Stimulated activated naive CD4-positive, alpha-beta T cell treated with Interleukin-2 at 50 U/mL for 16 hours (primary cell): ENCODE results near the gene CASQ2.

Experiments used
- DNase-seq: peaks from one replicate; lab custom pipeline; 2025; lab: John Stamatoyannopoulos, UW

CASQ2 gene

DNA sequence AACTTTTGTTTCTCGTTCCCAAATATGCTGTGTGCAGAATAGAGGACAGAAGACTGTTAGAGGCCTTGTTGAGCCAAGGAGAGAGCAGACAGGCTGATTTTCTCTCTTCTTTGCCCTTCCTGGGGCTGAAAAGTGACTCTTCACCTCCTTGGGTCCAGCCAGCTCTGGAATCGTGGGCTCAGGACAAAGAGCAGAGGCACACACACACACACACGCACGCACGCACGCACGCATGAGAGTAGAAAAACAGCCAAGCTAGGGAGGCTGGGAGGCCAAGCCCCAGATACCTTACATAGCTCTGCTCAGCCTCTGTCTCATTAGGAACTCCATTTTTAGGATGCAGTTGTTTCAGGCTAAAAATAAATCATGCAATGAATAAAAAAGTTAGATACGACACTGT is at the start of gene CASQ2:
TSS of gene CASQ2 (minus strand) at position 166 of the 400 bp plus-strand sequence. CDS start 173 bp downstream, outside the sequence.
- no peak for DNase-seq

- DNase-seq: no peak
Measured at GRCh38 chr1:115815694-115816093, 47.2 kb upstream of the CASQ2 start.

DNA sequence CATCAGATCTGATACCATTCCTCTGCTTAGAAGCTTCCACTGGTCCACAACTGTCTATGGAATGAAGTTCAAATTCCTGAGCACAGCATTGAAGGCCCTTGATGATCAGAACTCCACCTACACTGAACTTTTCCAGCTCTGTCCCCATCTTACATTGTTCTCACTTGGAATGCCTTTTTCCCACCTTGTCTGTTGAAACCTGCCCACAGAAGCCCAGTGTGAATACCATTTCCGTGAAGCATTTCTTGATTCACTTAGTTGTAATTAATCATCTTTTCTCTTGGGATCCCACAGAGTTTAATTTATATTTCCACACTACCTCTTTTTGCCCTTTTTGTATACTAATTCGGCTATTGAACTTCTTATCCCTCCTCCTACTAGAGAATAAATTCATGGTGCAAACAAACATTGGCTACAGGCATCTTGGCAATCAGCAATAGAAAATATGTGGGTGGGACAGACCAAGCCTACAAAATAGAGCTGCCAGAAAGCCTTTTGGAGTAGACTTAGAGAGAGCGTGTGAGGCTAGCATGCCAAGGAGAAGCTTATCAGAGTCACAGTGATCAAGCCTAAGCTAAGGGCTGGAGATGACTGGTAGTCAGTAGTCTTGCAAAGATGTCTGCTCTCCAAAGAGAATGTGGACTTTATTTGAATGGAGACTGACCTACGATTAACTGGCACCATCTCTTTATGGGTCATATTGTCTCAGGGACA is 46.3 kb upstream of the CASQ2 start:
- no peak for DNase-seq

DNA sequence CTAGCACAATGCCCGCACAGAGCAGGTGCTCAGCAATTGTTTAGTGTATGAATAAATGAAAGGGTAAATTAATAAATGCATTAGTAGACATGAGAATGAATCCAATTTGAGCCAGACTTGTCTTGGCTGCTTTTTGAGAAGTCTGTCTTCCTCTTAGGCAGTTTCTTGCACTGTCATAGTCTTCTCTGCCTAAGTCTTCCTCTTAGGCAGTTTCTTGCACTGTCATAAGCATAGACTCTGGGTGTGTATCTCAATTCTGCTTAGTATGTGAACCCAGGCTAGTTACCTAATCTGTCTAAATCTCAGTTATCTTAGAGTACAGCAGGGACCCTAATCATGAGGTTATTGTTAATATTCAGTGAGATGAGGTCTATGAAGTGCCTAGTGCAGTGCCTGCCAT is 45.2 kb upstream of the CASQ2 start:
- no peak for DNase-seq

- DNase-seq: no peak
Measured at GRCh38 chr1:115811140-115811828, 42.8 kb upstream of the CASQ2 start.

DNA sequence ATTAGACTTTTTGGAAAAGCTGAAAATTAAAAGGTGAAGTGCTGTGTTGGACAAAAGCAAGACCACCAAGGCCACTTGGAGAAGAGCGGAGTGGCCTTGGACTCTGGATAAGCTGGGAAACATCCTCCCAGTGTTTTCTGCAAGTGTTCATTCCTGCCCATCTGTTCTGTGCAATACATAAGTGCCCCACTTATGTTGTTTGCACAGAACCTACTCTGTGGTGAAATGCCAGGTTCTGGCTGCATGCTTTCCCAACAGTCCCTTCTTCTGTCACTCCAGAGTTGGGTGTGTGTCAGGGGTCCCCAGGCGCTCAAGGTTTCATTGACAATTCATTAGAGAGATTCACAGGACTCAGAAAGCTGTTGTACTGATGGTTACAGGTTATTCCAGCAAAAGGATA is 42.1 kb upstream of the CASQ2 start:
- no peak for DNase-seq

- DNase-seq: no peak
Measured at GRCh38 chr1:115809847-115810246, 41.3 kb upstream of the CASQ2 start.

DNA sequence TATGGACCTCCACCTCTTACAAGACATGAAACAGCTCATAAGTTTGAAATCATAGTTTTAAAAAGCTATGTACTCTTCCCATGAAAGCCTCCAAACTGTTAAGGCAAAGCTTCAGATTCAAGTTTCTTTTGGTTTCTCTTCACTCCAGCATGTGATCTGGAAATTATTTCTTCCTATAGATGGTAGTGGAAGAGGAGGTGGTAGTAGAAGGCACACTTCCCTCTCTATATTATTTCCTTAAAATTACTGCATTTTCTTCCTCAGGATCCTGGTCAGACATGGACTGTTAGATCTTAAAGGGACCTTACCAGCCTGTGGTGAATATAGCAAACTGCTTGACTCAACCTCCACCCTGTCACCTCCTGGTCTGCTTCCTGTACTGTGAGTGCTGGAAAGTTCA is 40.6 kb upstream of the CASQ2 start:
- DNase-seq: no peak

DNA sequence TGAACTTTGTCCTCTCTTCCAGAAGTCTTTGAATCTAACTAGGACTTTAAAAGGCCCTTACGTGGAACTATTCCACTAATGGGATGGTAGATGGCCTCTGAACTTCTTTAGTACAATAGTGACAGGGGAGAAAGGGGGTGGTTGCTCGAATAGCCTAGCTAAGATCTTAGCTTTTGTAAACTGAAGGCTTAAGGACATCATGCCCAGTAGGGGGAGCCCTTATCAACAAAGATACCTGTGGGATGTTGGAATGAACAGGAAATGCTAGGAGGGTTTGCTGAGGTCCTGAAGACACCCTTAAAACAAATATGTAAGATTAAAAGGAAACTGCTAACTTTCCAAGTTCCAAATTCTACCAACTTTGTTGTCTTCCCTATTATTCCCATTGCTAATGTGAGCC is 39.2 kb upstream of the CASQ2 start:
- DNase-seq: no peak

- DNase-seq: no peak
Measured at GRCh38 chr1:115805597-115805996, 37.1 kb upstream of the CASQ2 start.

GRCh38 chr1:115802416-115802815 is 33.9 kb upstream of the CASQ2 start:
- no peak for DNase-seq

DNA sequence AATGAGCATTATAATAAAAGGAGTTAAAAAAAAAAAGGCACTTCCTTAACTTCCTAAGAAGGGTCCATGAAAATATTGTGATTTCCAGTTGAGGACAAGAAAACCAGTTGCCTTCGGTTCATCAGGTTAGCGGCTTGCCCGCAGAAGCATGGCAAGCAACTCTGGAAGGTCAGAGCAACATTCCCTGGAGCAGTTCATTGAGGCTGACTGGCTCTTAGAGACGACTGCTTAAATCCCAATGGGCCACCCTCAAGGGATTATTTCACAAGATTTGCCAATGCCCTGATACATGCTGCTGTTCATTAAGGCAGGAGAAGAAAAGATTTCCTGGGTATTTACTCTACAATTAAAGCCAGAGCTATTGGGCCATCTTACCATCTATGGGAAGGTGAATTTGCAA is 29.0 kb upstream of the CASQ2 start:
- no peak for DNase-seq

DNA sequence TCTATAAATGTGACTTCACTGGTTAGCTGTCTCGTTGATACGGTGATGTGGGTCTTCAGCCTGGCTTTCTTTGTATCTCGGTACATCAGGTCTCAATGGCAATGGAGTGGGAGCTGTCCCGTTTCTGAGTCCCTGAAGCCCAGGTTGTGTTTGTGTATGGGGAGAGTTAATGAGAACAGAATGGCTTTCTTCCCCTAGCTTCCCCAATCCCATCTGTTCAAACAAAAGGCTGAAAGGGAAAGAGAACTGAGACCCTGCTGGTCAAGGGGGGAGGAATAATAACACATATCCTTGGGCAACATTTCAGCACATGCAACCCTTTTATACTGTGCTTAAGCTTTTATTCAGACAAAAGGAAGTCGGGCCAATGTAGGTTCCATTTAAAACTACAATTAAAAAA is 28.4 kb upstream of the CASQ2 start:
- no peak for DNase-seq

DNA sequence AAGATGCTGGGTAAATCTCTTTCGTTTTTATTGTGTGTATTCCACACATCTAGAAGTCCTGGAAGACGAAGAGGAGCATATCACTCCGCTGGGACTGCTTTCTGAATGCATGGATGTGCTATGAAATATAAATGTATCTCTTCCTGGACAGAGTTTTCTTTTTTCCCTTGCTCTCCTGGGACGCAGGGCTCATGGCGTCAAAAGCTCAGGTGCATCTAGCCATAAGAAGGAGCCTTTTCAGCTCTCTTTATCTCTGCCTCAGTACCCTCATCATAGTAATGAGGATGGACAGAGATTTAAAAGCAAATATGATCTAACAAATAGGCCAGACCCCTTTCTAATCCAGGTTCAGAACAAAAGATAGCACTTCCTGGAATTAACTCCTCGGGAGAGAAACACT is 27.5 kb upstream of the CASQ2 start:
- no peak for DNase-seq

DNA sequence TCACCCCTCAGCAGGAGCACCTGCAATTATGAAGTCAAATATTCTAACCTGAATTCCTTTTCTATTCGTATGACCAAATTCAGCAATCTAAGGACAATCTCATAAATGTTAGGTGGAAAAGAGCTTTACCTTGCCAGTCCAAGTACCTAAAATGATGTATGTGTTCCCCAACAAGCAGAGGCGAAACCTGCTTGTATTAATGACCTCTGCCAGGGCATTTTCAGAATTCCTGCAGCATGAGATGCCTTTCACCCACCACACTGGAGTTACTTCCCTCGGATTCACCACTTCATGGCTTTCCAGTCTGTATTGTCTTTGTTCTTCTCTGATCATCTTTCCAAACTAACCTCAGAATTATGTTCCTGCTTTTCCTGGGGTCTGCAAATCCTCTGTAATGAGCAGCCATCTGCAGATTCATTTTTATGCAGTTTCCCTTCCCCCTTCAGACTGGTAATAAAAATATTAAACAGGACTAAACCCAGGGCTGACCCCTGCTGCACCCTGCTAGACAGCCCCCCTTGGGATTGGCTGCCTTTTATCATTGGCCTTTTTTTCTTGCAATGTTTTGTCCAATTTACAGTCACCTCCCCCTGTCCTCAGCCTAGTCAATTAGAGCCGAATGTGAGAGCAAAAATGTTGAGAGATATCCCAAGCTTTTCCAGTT is 26.6 kb upstream of the CASQ2 start:
- no peak for DNase-seq

- no peak for DNase-seq
Measured at GRCh38 chr1:115793162-115793561, 24.6 kb upstream of the CASQ2 start.

- DNase-seq: no peak
Measured at GRCh38 chr1:115791816-115792215, 23.3 kb upstream of the CASQ2 start.

DNA sequence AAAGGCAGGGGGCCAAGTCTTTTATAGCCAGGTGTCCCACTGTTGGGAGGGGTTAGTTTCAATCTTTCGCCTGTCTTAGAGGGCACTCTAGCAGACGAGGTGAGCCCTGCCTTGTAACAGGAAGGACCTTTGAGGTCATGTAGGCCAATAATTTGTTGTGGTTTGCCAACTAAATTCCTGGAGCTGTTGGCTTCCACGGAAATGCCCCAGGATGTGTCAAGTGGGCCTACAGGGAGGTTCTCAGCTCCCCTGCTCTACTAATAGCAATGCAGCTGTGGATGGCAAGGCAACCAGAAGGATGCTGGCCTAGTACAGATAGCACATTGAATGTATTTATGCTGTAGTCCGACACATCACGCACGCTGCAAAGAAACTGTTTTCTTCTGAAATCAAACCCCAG is 22.3 kb upstream of the CASQ2 start:
- no peak for DNase-seq

DNA sequence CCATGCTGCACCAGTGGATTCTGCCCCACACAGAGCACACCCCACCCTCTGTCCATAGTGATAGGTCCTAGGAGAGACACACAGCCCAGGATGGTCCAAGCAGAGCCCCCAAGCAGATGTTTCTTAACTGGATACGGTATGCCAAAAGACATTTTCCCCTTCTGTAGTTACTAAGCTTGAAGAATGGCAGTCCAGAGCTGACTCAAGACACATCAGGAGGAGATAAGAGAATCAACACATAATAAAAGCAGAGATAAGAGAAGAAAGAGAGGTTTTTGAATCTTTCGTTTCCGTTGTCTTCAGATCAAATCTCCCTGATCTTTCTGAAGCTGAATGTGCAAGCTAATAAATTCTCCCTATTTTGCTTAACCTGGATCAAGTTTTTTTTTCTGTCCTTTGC is 21.8 kb upstream of the CASQ2 start:
- DNase-seq: no peak

DNA sequence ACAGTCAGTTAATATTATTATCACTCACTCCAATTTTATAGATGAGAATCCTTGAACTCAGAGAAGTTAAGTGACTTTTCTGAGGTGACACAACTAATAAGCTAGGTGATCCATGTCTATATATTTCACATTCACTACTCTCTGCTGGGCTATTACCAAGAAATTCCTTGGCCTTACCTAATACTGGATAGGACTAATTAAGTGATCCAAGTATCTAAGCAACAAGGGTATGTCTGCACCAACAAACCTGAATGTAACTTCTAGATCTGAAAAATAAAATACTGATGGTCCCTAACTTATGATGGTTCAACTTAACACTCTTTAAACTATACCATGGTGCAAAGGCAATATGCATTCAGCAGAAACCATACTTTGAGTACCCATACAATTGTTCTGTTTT is 14.8 kb upstream of the CASQ2 start:
- no peak for DNase-seq

DNA sequence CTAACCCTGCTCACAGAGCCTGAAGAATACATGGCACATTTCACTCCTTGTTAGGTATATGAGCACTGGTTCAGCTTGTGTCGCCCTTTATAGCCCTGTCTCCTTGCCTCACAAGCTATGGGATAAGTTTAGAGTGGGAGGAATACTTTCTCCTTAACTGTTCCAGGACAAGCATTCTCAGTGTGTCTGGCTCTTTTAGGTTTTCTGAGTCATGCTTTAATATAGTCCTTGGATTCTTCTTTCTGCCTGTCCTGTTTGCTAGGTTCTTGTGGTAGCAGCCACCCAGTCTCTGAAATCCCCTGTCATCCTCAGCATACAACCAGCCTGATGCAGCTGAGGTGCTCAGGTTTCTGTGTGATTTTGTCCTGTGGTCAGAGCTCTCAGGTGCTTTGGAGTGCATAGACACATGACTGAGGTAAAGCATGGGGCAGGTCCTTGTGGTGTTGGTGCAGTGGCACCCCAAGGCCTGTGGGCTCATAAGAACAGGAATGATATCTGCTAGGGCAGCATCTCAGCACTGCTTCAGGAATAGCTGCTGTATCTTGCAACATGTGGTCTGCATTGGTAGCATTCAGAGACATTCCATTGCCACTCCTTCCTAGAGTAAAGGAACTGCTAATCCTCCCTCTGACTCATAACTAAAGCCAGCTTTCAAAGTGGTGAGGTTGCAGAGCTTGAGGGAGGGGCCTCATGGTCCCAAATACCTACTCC is 14.2 kb upstream of the CASQ2 start:
- DNase-seq: no peak

DNA sequence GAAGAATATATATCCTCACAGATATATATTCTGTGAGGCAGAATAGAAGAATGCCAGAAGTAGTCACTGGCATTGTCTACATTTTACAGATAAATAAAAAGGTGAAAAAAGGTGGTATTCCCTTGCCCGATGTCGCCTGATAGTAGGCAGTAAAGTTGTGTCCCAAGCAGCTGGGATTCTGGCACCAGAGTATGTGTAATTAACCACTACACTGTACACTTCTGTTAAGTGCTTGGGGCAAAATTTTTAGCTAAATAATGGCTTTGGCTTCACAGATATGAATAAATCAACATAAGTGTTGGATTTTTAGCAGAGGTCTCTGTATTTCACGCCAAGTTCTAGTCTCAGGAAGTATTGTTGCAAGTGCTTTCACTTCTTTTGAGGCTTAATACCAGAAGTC is 13.3 kb upstream of the CASQ2 start:
- no peak for DNase-seq

GRCh38 chr1:115781343-115781742 is 12.8 kb upstream of the CASQ2 start:
- DNase-seq: no peak
